ENCODE results near the gene MAPK7.

Gene MAPK7

GRCh38 chr17:19378416-19379360 lies at the start of gene MAPK7:
MAPK7 (plus strand) TSS chr17:19378498; CDS start chr17:19378901, 403 bp downstream.
- no peak for DNase-seq

GRCh38 chr17:19329136-19329535 lies 49.2 kb upstream of the MAPK7 start:
- DNase-seq, result no peak

DNA sequence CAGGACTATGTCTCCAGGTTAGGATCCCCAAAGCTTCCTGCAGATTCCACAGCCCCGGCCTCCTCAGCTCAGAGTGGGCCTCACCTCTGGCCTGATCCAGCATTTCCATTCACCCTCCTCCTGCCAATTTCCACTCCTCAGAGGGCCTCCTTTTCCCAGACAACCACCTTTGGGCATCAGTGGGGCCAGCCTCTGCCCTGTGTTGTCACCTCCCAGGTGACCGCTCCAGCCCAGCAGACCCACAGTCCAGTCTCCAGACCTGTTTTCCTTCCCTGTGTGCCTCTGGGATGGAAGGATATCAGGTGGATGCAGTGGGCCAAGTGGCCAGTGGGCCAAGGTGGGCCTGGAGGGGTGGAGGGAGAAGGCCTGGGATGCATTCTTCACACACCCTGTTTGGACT lies 48.5 kb upstream of the MAPK7 start:
- no peak for DNase-seq

DNA sequence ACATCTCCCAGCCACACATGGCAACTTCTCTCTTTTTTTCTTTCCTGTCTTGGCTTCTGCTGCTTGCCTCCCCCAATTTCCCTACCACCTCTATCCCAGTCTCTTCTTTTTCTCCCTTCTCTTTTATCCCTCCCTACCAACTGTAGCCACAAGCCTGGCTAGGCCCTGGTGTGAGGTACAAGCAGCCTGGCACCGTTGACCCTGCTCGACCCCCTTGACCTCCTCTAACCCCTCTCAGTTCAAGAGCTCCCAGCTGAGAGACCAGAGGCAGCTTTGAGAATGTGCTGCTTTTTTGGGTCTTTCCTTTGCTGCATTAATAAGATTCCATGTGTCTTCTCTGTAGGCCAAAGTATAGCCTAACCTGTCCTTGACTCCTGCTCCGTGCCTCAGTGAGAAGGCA lies 48.0 kb upstream of the MAPK7 start:
- DNase-seq, result no peak

- DNase-seq, result no peak
Observed at GRCh38 chr17:19331134-19331533, 47.2 kb upstream of the MAPK7 start.

GRCh38 chr17:19331543-19332245 lies 46.6 kb upstream of the MAPK7 start:
- no peak for DNase-seq

DNA sequence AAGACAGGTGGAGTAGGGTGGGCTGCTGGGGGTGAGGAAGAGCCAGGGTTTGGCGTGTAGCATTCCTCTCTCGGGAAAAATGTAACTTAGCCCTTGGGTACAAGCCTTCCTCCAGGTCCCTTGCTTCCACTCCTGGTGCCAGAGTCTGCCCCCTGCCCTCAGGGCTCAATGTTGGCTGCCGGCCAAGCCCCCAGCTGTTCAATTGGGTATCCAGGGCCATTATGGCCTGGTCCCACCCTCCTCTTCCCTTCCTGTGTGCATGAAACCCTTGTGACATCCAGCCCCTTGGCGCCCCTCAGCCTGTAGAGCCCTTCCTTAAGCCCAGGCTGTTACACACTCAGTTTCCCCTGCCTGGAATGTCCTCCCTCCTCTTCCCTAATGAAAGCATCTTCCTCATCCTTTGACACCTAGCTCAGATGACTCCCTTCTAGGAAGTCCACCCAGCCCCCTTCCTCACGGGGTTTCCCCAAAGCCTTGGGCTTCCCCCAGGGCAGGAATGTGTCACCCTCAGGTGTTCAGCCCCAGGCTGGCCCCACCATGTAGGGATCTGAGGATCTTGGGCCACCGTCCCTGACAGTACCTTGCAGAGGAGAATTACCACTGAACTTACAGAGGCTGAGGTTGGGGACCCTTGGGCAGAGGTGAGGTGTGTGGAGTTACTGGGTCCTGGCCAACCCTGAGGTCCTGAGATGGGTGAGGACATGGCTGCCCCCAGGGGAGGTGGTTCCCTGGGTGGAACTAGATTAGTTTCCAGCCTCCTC lies 45.7 kb upstream of the MAPK7 start:
- DNase-seq, result no peak

- DNase-seq, result no peak
Observed at GRCh38 chr17:19333132-19333440, 45.2 kb upstream of the MAPK7 start.

DNA sequence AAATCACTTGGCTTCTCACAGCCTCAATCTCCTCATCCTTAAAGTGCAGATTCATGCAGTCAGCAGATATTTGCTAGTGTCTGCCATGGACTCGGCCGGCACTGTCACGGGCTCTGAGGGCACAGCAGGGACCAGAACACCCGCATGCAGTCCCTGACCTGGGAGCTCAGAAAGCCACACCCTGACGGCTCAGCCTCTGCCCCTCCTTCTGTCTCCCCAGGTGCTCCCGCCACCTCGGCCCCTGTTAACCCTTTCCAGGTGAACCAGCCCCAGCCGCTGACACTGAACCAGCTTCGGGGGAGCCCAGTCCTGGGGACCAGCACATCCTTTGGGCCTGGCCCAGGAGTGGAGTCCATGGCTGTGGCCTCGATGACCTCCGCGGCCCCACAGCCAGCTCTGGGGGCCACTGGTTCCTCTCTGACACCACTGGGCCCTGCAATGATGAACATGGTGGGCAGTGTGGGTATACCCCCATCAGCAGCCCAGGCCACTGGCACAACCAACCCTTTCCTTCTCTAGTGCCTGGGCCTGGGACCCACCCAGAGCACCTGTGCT lies 44.5 kb upstream of the MAPK7 start:
- DNase-seq, result no peak

DNA sequence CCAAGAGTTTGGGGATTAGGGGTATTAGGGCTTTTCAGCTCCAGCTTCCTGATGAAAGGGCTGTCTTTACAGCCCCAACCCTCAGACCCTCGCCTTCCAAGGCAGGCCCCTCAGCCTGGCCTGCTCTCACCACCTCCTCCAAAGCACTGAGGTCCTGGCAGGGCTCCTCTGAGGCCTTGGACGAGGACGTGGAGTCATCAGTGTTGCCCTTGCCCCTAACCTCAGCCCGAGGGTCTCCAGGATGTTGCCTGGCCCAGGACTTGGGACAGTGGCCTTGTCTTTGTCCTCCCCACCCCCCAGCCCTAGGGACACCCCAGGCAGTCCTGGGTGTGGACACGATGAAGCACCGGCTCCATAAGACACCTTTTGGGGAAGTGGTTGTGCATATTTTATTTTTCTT lies 44.0 kb upstream of the MAPK7 start:
- DNase-seq, result no peak

DNA sequence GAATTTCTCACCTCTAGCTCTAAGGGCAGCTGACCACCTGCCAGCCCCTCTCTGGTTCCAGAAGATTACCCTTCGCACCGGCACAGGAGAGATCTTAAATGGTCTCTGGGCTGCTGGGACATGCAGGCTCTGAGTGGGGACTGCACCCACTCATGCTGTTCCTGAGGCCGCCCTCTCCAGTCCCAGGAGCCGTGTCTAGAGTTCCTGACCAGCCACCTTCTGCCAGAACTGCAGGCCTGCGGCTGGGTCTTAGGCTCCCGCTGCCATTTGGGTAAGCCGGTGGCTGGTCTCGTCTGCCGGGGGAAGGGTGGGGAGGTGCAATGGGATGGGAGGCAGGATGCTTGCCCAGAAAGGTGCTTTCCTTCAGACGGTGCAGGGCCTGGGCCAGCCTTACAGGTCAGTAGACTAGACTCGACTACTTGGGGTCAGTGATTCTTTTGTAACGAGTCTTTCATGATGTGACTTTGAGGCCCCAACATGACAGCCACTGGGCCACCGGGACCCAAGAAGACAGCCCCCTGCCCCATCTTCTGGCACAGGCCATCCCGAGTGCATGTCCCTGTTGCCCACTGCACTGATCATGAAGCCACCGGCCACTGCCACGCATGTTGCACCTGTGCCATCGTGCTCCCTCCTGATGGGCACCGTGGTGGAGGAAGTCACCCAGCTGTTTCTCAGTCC lies 42.2 kb upstream of the MAPK7 start:
- no peak for DNase-seq

GRCh38 chr17:19336938-19337711 lies 41.2 kb upstream of the MAPK7 start:
- no peak for DNase-seq

GRCh38 chr17:19337712-19338023 lies 40.6 kb upstream of the MAPK7 start:
- DNase-seq, result no peak

DNA sequence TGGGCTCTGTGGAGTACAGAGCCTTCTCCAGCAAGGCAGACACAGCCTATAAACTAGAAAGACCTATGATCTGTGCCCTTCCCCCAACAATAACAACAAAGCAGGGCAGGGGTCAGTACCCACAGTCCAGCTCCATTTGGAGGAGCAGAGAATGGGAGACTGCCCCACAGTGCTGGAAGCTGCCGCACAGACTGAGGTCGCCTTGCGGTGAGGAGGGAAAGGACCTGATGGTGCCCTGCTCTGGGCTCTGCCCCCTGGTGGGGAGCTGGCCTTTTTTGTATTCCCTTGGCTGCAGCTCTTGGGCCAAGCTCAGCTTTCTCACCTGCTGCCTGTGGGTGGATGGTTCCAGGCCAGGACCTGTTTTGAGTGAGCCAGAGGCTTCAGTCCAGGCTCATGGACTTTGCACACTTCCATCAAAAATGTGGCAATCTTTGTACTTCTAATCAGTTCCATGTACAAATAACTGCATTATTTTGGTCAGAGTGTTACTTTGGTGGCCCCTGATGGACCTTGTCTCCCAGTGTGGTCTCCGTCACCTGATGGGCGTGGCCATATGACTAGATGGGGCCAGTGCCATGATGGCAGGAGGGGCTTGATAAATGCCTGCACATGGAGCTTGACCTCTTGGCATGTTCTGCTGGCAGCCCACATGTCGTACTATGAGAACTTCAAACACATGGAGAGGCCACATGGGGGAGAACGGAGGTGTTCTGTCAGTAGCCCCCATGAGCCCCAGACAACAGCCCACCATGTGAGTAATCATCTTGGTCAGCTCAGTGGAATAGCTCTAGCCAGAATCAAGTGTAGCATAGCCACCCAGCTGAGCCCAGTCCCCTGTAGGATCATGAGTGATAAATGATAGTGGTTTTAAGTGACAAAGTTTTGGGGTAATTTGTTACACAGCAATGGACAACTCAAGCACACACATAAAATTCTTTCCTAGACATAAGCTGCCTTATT lies 40.0 kb upstream of the MAPK7 start:
- DNase-seq, result peak; percentile 2 to 28

DNA sequence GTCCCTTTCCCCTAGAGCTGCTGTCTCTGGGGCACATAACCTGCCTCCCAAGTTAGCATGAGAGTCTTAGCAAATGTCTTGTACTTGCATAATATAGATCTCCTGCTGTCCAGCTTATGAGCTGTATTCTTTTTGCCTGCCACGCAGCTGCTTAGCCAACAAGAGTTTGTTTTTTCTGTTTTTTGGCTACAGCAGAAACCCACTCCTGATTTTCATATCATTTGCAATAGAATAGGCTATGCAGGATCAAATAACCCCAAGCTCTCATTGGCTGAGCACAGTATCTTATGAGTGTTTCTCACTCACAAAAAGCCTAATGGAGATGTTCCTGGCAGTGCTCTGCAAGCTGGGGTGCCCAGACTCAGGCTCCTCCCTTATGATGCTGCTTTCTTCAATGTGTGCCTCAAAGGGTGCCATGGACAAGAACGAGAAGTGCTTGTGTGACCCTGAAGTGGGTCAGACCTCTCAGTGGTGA lies 38.9 kb upstream of the MAPK7 start:
- no peak for DNase-seq

DNA sequence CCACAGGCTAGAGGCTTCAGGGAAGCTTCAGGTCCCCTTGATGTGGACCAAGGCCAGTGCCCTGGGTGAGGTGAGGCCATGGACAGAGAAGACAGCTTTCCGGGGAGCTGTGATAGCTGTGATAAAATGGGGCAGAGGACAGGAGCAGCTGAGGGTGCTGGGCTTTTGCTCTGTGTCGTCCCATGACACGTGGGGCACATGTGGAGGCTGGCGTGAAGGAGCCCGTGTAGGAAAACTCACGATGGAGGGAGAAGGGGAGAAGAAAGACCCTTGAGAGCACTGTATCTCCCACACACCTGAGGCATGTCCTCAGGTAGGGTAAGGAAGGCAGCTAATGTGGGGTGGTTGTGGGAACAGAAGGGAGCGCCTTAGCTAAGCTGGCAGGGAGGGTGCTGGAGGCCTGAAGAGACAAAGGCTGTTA lies 37.1 kb upstream of the MAPK7 start:
- DNase-seq, result no peak

- DNase-seq, result no peak
Observed at GRCh38 chr17:19341641-19342610, 36.4 kb upstream of the MAPK7 start.

GRCh38 chr17:19342611-19343255 lies 35.6 kb upstream of the MAPK7 start:
- DNase-seq, result no peak

- DNase-seq, result no peak
Observed at GRCh38 chr17:19343256-19343630, 35.1 kb upstream of the MAPK7 start.

All from Kasumi-1 (cell line).